ENCODE data around the gene DIP2C.

The DIP2C gene

DNA sequence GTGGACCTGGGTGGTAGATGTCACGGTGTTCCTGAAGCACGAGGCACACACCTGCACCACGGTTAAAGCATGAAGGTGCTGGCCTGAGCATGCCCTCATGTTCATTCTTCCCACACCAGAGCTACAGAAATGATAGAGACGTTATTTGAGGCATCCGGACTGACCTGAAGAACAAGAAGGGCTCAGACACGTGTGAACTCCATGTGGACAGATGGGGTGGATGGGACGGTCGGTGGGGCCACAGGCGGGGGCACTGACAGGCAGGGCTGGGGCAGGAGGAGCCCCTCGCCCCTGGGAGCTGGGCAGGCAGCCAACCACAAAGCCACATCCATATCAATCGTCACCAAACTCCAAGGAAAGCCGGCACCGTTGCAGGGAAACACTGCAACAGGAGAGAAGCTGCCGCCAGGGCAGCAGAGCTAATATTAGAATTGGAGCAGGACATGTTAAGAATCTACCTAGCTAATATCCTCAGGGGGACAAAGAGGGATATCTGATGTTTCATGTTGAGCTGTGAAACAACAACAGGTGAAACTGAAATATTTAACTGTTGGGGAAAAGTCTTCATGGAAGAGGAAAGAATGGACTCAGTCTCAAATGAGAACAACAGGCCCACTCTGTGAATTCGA, 37.8 kb upstream of the DIP2C start:
- Histone ChIP-seq H3K9me2 (replicated peaks; ENCODE audit: low read depth, low read length) (no peaks in the 10 kb centered on the region), H3K4me1 (ENCODE audit: insufficient read depth, low read length, poor library complexity, severe bottlenecking) (no peaks in the 10 kb centered on the region), H3K4me3 (ENCODE audit: low read length, poor library complexity, severe bottlenecking) (no peak overlapping the region), H3K9ac (ENCODE audit: low read depth, low read length, poor library complexity, severe bottlenecking) (no peak overlapping the region), H3K27me3 (ENCODE audit: insufficient read depth, low read length, poor library complexity, severe bottlenecking) (no peaks in the 10 kb centered on the region), H3K4me2 (ENCODE audit: low read depth, low read length, poor library complexity, severe bottlenecking) (no peak overlapping the region), H3F3A (ENCODE audit: low read depth) (no peaks in the 10 kb centered on the region), H4K20me1 (ENCODE audit: insufficient read depth, low read length, poor library complexity, severe bottlenecking) (no peaks in the 10 kb centered on the region), H2AFZ (ENCODE audit: low read length) (no peak overlapping the region), H3K9me3 (ENCODE audit: insufficient read depth, low read depth, low read length) (no peaks in the 10 kb centered on the region; the same call in 1 of the 2 replicates), H3K79me2 (ENCODE audit: insufficient read depth, low read length) (no peaks in the 10 kb centered on the region), H3K36me3 (ENCODE audit: insufficient read depth, low read length) (no peaks in the 10 kb centered on the region)
- TF ChIP-seq, protein P1, sequence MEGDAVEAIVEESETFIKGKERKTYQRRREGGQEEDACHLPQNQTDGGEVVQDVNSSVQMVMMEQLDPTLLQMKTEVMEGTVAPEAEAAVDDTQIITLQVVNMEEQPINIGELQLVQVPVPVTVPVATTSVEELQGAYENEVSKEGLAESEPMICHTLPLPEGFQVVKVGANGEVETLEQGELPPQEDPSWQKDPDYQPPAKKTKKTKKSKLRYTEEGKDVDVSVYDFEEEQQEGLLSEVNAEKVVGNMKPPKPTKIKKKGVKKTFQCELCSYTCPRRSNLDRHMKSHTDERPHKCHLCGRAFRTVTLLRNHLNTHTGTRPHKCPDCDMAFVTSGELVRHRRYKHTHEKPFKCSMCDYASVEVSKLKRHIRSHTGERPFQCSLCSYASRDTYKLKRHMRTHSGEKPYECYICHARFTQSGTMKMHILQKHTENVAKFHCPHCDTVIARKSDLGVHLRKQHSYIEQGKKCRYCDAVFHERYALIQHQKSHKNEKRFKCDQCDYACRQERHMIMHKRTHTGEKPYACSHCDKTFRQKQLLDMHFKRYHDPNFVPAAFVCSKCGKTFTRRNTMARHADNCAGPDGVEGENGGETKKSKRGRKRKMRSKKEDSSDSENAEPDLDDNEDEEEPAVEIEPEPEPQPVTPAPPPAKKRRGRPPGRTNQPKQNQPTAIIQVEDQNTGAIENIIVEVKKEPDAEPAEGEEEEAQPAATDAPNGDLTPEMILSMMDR (conservative IDR thresholded peaks at IDR 0.05; ENCODE audit: low read length) = no peak
- TF ChIP-seq EZH2phosphoT487 (IDR thresholded peaks at IDR 0.05; ENCODE audit: borderline replicate concordance) = no peak

DNA sequence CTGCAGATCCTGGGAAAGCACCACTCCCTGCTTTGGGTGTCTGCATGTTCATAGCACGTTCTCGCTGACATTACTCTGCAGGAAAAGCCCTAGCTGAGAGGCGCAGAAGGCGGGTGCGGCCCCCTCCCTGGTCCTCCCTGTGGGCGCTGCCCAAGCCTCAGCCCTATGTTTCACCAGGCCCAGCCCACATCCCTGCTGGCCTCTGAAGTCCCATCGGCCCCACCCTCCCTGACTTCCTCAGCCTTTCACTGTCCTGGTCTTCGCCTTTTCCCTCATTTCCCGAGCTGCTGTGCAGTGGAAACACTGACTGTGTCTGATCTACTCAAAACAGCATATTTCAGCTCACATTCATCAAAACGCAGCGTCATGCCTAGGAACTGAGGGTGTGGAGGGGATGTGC, 36.3 kb upstream of the DIP2C start:
- Histone ChIP-seq H2AFZ (ENCODE audit: low read length) (no peak overlapping the region), H3F3A (ENCODE audit: low read depth) (no peaks in the 10 kb centered on the region), H3K9ac (ENCODE audit: low read depth, low read length, poor library complexity, severe bottlenecking) (no peak overlapping the region), H3K9me3 (ENCODE audit: insufficient read depth, low read depth, low read length) (no peaks in the 10 kb centered on the region; the same call in 1 of the 2 replicates), H4K20me1 (ENCODE audit: insufficient read depth, low read length, poor library complexity, severe bottlenecking) (no peaks in the 10 kb centered on the region), H3K4me1 (ENCODE audit: insufficient read depth, low read length, poor library complexity, severe bottlenecking) (no peaks in the 10 kb centered on the region), H3K9me2 (replicated peaks; ENCODE audit: low read depth, low read length) (no peaks in the 10 kb centered on the region), H3K27me3 (ENCODE audit: insufficient read depth, low read length, poor library complexity, severe bottlenecking) (no peaks in the 10 kb centered on the region), H3K36me3 (ENCODE audit: insufficient read depth, low read length) (no peaks in the 10 kb centered on the region), H3K4me2 (ENCODE audit: low read depth, low read length, poor library complexity, severe bottlenecking) (no peak overlapping the region), H3K79me2 (ENCODE audit: insufficient read depth, low read length) (no peaks in the 10 kb centered on the region), H3K4me3 (ENCODE audit: low read length, poor library complexity, severe bottlenecking) (no peak overlapping the region)
- TF ChIP-seq EZH2phosphoT487 (IDR thresholded peaks at IDR 0.05; ENCODE audit: borderline replicate concordance) = no peak
- TF ChIP-seq, protein P1 (conservative IDR thresholded peaks at IDR 0.05; ENCODE audit: low read length) = no peak

DNA sequence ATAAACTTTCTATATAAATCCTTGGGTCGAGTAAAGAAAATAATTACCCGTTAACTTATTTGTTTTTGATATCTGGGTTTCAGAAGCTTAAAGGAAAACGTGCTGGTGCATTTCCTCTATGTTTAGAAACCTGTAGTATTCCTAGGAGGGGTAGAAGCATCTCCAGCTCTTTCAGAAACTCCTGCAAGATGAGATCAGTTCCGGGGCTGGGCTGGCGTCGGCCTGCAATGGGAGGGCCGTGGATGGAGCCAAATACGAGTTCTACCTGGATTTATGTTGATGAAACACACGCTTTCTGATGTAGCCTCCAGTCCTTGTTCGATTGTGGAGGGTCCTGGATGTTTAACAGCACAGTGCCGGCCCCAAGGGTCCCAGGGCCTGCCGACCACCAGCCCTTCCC, 35.8 kb upstream of the DIP2C start:
- Histone ChIP-seq H3K9me2 (replicated peaks; ENCODE audit: low read depth, low read length) (no peaks in the 10 kb centered on the region), H3K9me3 (ENCODE audit: insufficient read depth, low read depth, low read length) (no peaks in the 10 kb centered on the region; the same call in 1 of the 2 replicates), H3K36me3 (ENCODE audit: insufficient read depth, low read length) (no peaks in the 10 kb centered on the region), H3K4me2 (ENCODE audit: low read depth, low read length, poor library complexity, severe bottlenecking) (no peak overlapping the region), H3K79me2 (ENCODE audit: insufficient read depth, low read length) (no peaks in the 10 kb centered on the region), H3K4me3 (ENCODE audit: low read length, poor library complexity, severe bottlenecking) (no peak overlapping the region), H2AFZ (ENCODE audit: low read length) (no peak overlapping the region), H4K20me1 (ENCODE audit: insufficient read depth, low read length, poor library complexity, severe bottlenecking) (no peaks in the 10 kb centered on the region), H3K4me1 (ENCODE audit: insufficient read depth, low read length, poor library complexity, severe bottlenecking) (no peaks in the 10 kb centered on the region), H3K27me3 (ENCODE audit: insufficient read depth, low read length, poor library complexity, severe bottlenecking) (no peaks in the 10 kb centered on the region), H3F3A (ENCODE audit: low read depth) (no peaks in the 10 kb centered on the region), H3K9ac (ENCODE audit: low read depth, low read length, poor library complexity, severe bottlenecking) (no peak overlapping the region)
- TF ChIP-seq, protein P1 (conservative IDR thresholded peaks at IDR 0.05; ENCODE audit: low read length) = no peak
- no peak for TF ChIP-seq EZH2phosphoT487 (IDR thresholded peaks at IDR 0.05; ENCODE audit: borderline replicate concordance)

Data from Loucy (cell line).